GM19328 (cell line): Measurements from ENCODE around the gene FGD4.
"Not testable (repeated sequence)": the region's sequence is repeated elsewhere in the genome, so short reads cannot be mapped to it uniquely, and the experiment has no call there.

Source experiments
- ATAC-seq: cut with Tn5 transposase; IDR thresholded peaks from one replicate; pipeline ENCODE4 v1.9.1; 2021; ENCODE audit warnings: mild to moderate bottlenecking, moderate library complexity; ENCODE audit not compliant: unreplicated experiment

FGD4 gene

DNA sequence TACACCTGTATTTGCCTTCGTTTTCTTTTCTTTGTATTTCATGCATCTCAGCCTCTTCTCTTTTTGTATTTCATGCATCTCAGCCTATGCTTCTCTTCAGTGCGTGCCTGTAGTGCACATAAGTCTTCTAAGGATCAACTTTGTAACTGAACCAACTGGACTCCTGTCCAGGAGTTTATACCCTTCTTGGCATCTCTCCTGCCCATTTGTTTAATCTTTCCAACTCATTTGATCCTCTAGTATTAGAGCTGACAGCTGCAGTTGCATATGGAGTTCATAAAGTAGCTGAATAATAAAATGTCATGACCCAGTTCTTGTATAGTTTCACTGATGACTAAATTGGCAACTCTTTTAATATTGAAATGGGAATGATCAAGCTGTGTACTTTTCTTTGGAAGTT lies 89.7 kb downstream of the FGD4 start:
- no peak for ATAC-seq

DNA sequence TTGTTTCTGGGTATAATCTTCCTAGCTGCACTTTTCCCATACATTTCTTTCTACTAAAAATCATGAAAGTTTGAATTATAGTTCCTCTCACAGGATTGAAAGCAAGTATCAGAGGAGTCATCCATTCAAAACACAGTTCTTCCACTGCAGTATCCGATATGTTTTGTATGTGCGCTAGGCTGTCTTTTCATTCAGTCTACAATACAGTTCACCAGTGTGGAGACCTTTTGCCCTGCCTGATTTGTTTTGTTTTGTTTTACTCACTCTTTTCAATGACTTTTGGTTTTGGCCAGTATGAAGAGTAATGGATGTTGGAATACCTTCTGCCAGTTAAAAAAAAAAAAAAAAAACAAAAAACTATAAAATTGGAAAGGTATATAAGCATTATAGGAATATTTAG lies 91.4 kb downstream of the FGD4 start:
- ATAC-seq, result no peak

DNA sequence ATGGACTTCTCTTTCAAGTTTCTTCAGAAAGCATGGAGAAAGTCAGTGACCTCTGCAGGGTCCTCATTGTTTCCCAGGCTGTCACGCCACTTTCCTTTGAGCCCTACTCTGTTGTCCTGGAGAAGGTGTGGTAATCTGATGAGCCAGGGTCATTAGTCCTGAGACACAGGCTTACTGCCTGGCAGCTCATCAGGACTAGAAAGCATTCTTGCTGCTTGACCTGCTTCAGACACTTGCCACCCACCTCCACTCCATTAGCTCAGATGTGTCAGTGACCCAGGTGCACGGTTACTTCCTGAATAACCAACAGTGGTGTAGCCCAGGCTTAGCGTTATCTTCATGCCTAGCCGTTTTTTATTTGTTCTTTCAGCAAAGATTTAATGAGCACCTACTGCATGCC lies 93.9 kb downstream of the FGD4 start:
- ATAC-seq, result no peak

DNA sequence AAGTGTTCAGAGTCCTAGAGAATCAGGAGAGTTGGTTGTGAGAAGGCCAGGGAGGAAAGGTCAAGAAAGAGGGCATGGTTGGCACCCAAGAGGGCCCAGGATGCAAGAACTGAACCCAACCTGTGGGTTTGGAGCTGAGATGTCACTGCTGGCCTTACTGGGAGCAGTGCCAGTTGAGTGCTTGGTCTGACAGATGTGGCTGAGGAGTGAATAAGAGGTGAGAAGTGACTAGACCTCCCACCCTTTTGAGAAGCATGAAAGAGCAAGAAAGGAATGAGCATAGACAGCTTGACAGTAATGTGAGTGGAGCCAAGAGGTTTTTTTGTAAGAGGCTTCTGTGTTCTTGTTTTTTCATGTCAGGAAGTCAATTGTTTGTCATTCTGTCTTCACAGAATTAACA lies 95.3 kb downstream of the FGD4 start:
- no peak for ATAC-seq

DNA sequence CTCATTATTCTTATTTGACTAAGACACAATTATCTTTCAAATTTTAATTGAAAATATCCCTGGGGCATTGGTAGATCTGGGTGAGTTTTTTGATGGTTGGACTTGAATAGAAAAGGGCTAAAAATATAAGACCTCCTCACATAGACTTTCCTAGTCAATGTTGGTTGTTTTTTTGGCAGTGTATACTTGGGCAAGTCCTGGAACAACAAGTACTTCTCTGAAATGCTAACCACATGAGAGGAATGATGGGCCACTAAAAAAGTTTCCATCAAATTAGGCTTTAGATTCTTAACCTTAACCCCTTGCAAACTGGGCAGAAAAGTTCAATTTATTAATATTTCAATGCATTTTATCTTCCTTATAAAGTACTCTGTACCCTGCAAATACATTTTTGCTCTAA lies 97.6 kb downstream of the FGD4 start:
- ATAC-seq, result no peak

DNA sequence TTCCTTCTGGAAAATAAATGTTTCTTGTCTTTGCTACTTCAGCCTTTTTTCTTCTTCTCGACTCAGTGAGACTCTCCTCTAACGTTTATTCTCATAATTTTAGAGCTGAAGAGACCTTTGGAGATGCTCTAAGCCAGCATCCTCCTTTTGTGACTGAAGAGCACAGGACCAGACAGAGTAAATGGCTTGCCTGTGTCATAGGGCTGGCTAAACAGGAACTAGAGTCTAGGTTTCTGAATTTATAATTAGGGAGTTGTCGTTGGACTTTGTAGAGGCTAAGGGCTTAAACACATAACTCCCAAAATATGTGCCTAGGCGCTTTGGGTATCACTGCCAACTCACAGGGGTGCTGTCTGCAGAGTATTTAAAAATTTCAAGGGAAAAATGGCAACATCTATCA lies 98.5 kb downstream of the FGD4 start:
- no peak for ATAC-seq

DNA sequence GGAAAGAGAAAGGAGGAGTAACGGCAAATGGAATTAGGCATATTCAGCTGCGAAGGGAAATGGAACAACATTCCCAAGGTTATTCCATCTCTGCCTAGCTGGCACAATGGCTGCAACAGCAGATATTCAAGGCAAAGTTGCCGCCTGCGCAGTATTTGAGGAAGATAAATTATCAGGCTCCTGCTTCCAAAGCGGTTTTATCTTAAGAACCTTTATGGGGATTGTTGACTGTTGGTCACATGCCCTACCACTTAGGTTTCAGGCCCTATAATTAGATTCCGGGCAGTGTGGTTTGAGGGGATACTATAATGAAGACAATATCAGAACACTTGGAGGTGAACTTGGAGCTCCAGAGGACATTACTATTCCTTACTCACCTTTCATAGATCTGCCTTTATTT lies 99.7 kb downstream of the FGD4 start:
- ATAC-seq, result no peak

DNA sequence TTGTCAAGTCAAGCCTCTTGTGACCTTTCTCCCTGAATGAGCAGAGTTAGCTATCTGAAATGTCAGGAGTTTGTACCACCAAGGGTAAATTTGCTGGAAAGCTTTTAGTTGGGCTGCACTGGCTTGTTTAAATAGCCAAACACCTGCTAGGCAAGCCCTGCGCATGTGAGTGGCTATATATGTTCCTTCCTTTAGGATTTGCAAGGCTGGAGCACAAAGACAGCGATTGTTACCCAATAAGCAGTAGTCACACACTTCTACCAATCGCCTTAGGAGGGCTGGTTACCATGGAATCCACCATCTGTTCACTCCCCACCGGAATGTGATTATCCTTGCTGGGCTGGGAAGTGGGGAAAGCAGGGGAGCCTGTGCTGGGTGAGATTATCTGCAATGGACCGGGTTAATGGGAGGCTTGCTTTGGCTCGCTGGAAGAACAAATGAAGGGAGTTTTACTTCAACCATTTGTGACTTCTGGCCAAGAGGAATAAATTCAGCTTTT lies 102.5 kb downstream of the FGD4 start:
- no peak for ATAC-seq

DNA sequence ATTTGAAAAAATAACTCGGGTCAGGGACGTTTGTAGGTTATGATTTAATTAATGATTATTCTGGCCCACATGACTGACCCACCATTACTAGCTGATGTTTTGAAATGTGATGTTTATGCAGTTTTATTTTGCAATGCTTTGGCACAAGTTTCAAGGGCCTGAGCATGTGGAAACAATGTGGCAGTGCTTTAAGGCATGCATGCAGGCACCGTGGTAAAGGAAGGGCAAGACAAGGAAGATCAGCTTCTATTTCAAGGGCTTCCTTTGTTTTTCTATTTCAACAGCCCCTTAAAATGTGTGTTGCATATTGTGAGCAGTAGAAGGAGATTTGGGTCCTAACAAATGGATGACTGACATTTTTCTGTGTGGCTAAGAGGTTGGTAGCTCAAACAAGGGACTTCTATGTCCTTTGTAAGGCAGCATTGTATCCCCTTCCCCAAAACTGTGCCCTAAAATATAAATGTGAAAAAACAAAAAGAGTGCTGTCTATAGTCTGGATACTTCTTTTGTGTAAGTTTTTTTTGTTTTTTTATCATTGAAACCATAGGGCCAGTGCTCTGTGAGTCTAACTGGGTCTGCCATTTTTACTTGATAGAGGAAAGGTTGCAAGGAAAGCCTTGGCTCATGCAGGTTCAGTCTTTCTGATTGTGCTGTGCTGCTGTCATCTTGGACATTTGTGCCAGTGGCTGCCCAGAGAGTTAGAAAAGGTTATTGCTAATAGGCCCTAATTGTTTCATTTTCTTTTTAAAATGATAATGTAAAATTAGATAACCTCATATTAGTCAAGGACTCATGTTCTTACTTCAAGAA lies 103.5 kb downstream of the FGD4 start:
- no peak for ATAC-seq

DNA sequence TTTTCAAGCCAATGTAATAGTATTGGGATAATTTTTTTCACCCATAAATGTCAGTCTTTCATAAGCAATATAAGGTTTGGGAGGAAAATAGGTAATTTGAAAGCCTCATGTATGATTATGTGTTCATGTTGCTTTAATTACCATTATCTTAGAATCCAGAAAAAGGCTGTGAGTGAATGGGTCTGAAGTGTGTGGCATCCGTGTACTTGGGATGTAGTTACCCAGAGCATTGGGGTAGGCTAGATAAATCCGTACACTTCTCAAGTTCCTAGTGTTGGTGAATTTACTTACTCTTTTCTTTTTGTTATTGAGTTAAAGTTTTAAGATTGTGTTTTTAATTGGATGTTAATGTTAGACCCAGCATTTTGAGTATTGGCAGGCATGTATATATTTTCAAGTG lies 104.4 kb downstream of the FGD4 start:
- no peak for ATAC-seq

DNA sequence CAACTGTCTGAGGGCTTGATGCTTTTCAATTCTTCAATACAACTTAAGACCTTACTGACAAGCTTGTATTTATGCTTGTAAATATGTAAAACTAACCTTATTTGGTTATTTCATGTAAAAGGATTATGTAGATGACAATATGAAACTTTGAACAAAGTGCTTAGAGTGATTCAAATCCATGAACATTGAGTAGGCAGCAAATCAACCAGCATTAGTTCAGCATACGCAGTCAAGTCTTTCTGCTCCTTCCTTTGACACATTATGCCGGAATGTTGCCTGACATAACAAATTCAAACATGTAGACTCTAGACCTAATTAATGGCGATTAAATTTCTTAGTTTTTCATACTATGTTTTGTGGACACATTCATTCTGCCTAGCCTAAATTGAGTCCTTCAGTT lies 105.2 kb downstream of the FGD4 start:
- ATAC-seq, result no peak

DNA sequence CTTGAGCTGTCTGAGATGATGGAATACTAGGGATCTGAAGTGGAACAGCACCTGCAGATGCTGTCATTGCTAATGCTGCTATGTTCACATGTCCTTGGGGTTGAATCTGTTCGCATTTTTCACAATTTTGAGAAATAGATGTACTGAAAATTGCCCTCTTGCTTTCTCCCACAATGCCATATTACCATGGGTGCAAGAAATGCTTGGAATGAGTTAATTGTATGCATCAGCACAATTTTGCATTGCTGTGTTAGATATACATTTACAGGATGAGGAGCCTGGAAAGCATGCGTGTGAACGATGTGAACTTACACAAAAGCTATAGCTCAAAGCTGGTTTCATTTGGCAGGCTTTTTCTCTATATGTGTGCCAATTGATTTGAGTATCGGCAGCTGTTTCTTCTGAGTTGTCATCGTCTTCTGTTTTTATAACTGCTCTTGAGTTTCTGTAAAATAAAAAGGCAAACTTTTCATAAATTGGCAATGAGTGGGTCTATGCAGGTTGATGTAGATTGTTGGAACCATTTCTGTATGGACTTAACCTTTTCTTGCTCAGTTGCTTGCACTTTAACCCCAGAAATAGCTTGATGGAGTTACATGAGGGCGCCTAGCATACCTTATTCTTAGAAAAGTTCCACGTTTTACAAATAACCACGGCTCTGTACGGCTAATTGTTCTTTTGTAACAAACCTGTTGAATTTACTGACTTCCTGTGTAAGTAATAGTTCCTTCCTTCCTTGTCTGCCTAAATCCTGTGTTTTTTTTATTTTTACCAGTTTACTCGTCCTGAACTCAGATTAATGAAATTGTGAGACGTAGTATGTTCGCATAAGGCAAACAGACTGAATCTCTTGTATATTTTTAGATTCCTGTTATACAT lies 105.9 kb downstream of the FGD4 start:
- ATAC-seq, result no peak

DNA sequence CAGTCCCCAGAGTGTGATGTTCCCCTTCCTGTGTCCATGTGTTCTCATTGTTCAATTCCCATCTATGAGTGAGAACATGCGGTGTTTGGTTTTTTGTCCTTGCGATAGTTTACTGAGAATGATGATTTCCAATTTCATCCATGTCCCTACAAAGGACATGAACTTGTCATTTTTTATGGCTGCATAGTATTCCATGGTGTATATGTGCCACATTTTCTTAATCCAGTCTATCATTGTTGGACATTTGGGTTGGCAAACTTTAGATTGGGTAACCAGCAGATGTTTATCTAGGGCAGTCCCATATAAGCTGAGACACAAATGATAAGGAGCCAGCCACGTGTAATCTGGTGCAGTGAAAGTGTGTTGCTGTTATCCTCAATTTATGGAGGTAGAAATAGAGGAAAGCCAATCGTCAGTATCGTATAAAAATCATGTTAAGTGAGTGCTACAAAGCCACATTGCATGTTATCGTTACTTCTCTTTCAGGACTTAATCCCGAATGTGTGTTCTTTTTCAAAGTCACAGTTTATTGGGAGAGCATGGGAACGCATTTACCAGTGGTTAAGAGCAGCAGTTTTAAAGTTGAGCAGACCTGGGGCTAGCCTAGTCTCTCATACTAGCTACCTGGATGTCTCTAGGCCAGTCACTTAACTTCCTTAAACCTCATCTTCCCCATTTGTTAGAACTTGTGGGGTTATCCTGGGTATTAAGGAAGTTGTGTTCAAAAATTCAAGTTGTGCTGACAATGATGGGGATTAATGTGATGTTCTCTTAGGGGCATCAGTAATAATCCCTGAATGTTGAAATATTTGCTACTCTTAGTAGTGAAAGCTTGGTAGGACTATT lies 108.0 kb downstream of the FGD4 start:
- ATAC-seq, result not testable (repeated sequence)

DNA sequence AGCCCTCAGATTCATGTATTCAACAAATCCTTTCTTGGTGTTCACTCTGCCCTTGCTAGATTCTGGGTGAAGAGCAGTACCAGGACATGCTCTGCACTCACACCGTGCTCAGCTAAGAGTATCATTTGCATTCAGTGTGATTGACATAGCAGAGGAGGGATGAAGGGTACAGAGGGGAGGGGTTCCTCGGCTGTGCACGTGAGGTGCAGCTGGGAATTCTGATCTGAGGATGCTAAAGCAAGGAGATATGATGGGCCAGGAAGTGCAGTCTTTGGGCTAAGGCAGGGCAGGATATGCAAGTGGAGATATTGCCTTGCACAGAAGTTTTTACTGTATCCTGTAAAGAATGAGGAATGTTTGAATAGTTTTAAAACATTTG lies 108.6 kb downstream of the FGD4 start:
- no peak for ATAC-seq

DNA sequence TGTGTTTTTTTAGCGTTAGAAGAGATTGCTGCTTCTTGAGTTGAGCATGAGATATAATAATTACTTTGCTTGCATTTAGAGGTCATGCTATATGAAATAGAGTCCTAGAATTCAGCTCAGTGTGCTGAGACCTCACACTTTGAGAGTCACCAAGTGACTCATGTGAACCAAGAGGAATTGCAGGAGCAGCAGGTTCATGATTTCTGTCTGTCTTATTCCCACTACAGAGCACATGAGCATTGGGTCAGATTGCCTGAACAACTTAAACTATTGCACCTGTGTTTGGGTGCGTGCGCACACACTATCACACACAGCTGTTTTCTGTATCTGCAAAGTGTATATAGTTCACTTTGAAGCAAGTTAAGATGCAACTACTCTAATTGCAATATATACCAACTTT lies 109.3 kb downstream of the FGD4 start:
- ATAC-seq, result no peak

DNA sequence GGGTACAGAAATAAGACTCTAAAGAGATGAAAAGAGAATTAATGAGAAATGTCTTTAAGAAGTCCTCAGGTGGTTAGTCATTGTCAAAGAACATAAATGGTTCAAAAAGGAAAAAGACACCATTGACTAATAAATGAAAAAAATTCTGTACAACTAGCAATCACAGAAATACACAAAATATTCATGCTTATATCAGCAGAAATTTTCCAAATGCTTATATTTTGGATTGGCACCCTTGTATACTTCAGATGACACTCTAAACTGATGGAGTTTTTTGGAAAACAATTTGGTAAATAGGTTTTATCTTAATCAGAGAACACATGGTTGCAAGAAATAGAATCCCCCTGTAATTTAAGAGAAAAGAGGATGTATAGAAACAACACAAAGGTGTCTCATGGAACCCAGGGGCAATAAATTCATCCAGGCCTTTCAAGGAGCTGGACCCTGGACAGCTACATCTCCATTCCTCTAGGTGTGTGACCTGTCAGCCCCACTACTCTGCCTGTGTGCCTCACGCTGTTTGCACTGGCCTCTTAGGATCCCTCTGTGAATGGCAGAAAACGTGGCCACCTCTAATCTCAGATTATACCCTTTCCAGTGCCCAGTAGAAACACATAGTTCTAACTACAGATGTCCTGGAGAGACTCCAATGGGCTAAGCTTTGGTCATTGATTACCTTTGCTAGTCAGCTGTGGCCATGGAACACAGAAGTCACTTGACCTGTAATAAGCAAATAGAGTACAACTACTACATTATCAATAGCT lies 110.2 kb downstream of the FGD4 start:
- no peak for ATAC-seq

DNA sequence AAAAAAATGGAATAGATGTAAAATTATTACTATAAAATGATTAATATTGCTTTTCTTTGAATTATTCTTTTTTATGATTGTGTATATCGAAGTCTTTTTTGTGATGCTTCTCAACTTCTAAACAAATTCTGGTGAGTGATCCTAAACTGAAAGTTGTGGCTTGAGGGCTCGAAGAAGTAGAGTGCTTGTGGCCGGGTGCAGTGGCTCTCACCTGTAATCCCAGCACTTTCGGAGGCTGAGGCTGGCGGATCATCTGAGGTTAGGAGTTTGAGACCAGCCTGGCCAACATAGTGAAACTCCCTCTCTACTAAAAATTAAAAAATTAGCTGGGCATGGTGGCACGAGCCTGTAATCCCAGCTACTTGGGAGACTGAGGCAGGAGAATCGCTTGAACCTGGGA lies 112.6 kb downstream of the FGD4 start:
- not testable (repeated sequence) for ATAC-seq

DNA sequence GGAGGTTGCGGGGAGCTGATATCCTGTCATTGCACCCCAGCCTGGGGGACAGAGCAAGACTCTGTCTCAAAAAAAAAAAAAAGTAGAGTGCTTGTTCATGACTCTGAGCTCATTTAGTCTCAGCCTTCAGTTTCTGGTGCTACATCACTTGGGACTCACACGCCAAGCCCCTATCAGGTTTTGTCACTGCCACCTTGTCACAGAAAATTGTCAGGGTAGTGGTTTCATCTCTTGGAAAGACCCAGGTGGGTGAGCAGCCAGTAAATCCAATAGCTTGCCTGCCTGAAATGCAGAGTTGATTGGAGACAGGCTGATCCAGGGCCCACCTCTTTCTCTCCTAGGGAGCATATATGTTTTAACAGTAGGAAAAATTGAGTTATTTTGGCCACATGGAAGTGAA lies 113.0 kb downstream of the FGD4 start:
- ATAC-seq, result no peak

DNA sequence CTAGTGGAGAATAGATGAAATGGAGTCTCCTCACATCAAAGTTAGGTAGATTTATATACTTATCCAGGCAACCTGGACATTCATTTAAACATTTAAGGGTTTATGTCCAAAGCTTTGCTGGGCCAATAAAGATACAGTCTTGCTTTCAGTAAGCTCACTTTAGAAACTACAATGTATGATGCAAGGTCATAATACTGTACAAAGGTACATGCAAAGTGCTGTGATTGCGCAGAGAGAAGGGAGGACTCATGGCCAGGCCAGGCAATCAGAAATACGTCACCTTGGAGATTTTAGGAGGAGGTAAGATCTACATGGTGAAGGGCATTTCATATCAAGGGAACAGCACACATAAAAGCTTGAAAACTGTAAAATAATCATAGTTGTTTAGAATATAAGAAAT lies 113.6 kb downstream of the FGD4 start:
- ATAC-seq, result no peak

DNA sequence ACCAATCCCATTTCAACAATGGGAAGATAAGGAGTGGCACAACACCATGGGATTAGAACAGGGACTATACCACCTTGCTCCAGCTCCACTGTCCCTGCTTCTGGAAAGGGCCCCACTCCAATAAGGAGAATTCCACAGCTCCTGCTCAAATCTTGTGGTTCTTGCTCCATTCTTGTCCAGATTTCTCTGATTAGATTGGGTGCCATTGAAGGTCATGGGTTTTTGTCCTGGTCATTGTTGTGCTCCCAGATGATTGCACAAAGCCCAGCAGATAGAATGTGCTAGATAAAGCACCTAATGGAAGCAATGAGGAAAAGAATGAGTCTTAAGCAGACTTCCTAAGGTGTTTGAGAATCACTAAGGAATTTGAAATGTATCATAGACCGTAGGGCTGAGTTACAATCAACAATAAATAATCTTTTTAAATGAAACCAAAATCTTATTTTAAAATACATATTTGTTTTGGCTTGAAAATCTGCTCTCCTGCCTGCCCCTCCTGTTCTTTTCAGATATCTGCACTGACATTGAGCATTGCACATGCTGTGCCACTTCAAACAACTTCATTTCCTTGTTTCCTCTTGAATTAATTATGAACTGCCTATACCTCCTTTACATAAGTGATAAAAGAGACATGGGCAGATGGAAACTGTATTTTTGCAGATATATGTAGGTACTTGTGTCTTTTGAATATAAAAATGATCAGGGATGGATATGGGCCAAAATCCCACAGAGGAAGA lies 115.9 kb downstream of the FGD4 start:
- no peak for ATAC-seq
